SK-N-SH (cell line): Measurements from ENCODE around the gene SLC4A9. TPM values are rescaled to one million over a fixed set of nuclear protein-coding genes. Genes with fewer than 3 reads are reported as not detected.
A peak's percentile ranks its signal among the peaks of the same experiment; 100 is the strongest.

Experiments used
- CTCF ChIA-PET: fragments of 300-600, 350-600 bp; formaldehyde crosslinking; extraction: SDS; loops from one replicate; lab custom pipeline; 2021; lab: Yijun Ruan, JAX
- POLR2A ChIA-PET: fragments of 350-600 bp; sonication (Branson Sonifier 250); formaldehyde crosslinking; extraction: SDS; loops from one replicate; lab custom pipeline; 2020; ENCODE audit warnings: antibody characterized with exemption, inconsistent platforms; lab: Yijun Ruan, JAX
- DNase-seq: peaks from one replicate; pipeline ENCODE4 v3.0.0; 2012
- H2AFZ ChIP-seq: fragments of 200-600 bp; sonication (generic); 2 replicates; pipeline ENCODE4 v1.8.1; 2016; ENCODE audit warnings: antibody characterized with exemption, mild to moderate bottlenecking, low read depth
- H3F3A ChIP-seq: fragments of 200-600 bp; sonication (generic); replicated peaks from 2 replicates; pipeline ENCODE3; 2016; ENCODE audit warnings: antibody characterized with exemption, mild to moderate bottlenecking; ENCODE audit not compliant: insufficient read depth
- H3K27ac ChIP-seq, 2 experiments: fragments of 200-500 bp in 1 of 2; fragments of 200-600 bp in 1 of 2; sonication (Bioruptor generic) in 1 of 2; sonication (generic), shearing (Covaris generic) in 1 of 2; 2 replicates each; pipeline versions ENCODE4 v1.5.1 to v1.6.1; 2014 to 2016; ENCODE audit warnings: low read depth in 2 of 2, inconsistent platforms in 1 of 2, low read length in 1 of 2, mild to moderate bottlenecking in 1 of 2, mixed read lengths in 1 of 2
- H3K27me3 ChIP-seq: fragments of 200-600 bp; sonication (generic), shearing (Covaris generic); 2 replicates; pipeline ENCODE4 v1.6.1; 2016; ENCODE audit warnings: mixed run types; ENCODE audit not compliant: insufficient read depth
- H3K36me3 ChIP-seq, 2 experiments: fragments of 200-500 bp in 1 of 2; fragments of 200-600 bp in 1 of 2; sonication (Bioruptor generic) in 1 of 2; sonication (generic) in 1 of 2; replicated peaks in 1 of 2; 2 replicates each; pipeline versions ENCODE3 to v1.5.1; 2014 to 2016; ENCODE audit warnings: low read length in 1 of 2, mild to moderate bottlenecking in 1 of 2; ENCODE audit not compliant: insufficient read depth in 2 of 2, control insufficient read depth in 1 of 2
- H3K4me1 ChIP-seq, 2 experiments: fragments of 200-500 bp in 1 of 2; fragments of 200-600 bp in 1 of 2; sonication (Bioruptor generic) in 1 of 2; sonication (generic), shearing (Covaris generic) in 1 of 2; 2 replicates each; pipeline versions ENCODE4 v1.5.1 to v1.6.1; 2014 to 2016; ENCODE audit warnings: low read depth in 1 of 2, low read length in 1 of 2, mixed run types in 1 of 2; ENCODE audit not compliant: insufficient read depth in 2 of 2, control insufficient read depth in 1 of 2
- H3K4me2 ChIP-seq: fragments of 200-600 bp; sonication (generic), shearing (Covaris generic); 2 replicates; pipeline ENCODE4 v1.6.1; 2017; ENCODE audit warnings: mixed run types
- H3K4me3 ChIP-seq, 2 experiments: fragments of 200-500 bp in 1 of 2; fragments of 200-600 bp in 1 of 2; sonication (Bioruptor generic) in 1 of 2; sonication (generic), shearing (Covaris generic) in 1 of 2; 2 replicates each; pipeline versions ENCODE4 v1.5.1 to v1.8.1; 2014 to 2016; ENCODE audit warnings: low read depth in 2 of 2, inconsistent platforms in 1 of 2, low read length in 1 of 2, mild to moderate bottlenecking in 1 of 2, mixed read lengths in 1 of 2, moderate library complexity in 1 of 2
- H3K79me2 ChIP-seq: fragments of 200-600 bp; sonication (generic); 2 replicates; pipeline ENCODE4 v1.8.1; 2017; ENCODE audit warnings: mild to moderate bottlenecking; ENCODE audit not compliant: insufficient read depth
- H3K9ac ChIP-seq: fragments of 200-600 bp; sonication (generic); 2 replicates; pipeline ENCODE4 v1.6.1; 2017; ENCODE audit warnings: mixed run types
- H3K9me2 ChIP-seq: fragments of 200-600 bp; sonication (generic); 2 replicates; pipeline ENCODE4 v1.6.1; 2017; ENCODE audit warnings: mixed run types
- H3K9me3 ChIP-seq: fragments of 200-600 bp; sonication (generic); 2 replicates; pipeline ENCODE4 v1.6.1; 2017; ENCODE audit warnings: mixed run types, mild to moderate bottlenecking, moderate library complexity
- H4K20me1 ChIP-seq: fragments of 200-600 bp; sonication (generic); 2 replicates; pipeline ENCODE4 v1.6.1; 2017; ENCODE audit warnings: mild to moderate bottlenecking, mixed run types; ENCODE audit not compliant: insufficient read depth
- CHD2 ChIP-seq: fragments of 150-350 bp; IDR thresholded peaks from 2 replicates; pipeline ENCODE4 v1.6.1; 2018; ENCODE audit warnings: low read length; ENCODE audit not compliant: partially characterized antibody
- EP300 ChIP-seq, 2 experiments: IDR thresholded peaks; 2 replicates each; pipeline versions ENCODE4 v1.4.0 to v1.6.1; 2012; ENCODE audit warnings: borderline replicate concordance in 1 of 2, low read depth in 1 of 2, low read length in 1 of 2
- FOXJ3 ChIP-seq: sonication (generic); formaldehyde crosslinking; IDR thresholded peaks from 2 replicates; pipeline ENCODE4 v1.5.1; 2020; ENCODE audit warnings: mild to moderate bottlenecking, missing genetic modification reagents
- FOXM1 ChIP-seq: IDR thresholded peaks from 2 replicates; pipeline ENCODE4 v1.4.0; 2012; ENCODE audit warnings: low read depth, mild to moderate bottlenecking
- GABPA ChIP-seq: IDR thresholded peaks from 2 replicates; pipeline ENCODE4 v1.4.0; 2012; ENCODE audit warnings: low read depth, mild to moderate bottlenecking
- MEF2A ChIP-seq: IDR thresholded peaks from 2 replicates; pipeline ENCODE4 v1.4.0; 2012; ENCODE audit warnings: low read depth, borderline replicate concordance
- MXI1 ChIP-seq: IDR thresholded peaks from 2 replicates; pipeline ENCODE4 v1.6.1; 2012; ENCODE audit warnings: mild to moderate bottlenecking, low read depth, low read length, improper control_type of control experiment
- NFIC ChIP-seq: IDR thresholded peaks from 2 replicates; pipeline ENCODE4 v1.4.0; 2012; ENCODE audit warnings: borderline replicate concordance
- NRF1 ChIP-seq: IDR thresholded peaks from 2 replicates; pipeline ENCODE4 v1.6.1; 2012; ENCODE audit warnings: low read depth, mild to moderate bottlenecking, low read length
- POLR2AphosphoS5 ChIP-seq: IDR thresholded peaks from 2 replicates; pipeline ENCODE4 v1.6.1; 2012; ENCODE audit warnings: low read depth, low read length
- RAD21 ChIP-seq: IDR thresholded peaks from 2 replicates; pipeline ENCODE4 v1.6.1; 2012; ENCODE audit warnings: mild to moderate bottlenecking, low read length
- RCOR1 ChIP-seq: fragments of 150-350 bp; IDR thresholded peaks from 2 replicates; pipeline ENCODE4 v1.6.1; 2017; ENCODE audit warnings: antibody characterized with exemption, low read length
- RXRA ChIP-seq: IDR thresholded peaks from 2 replicates; pipeline ENCODE4 v1.4.0; 2012; ENCODE audit warnings: low read depth, mild to moderate bottlenecking, borderline replicate concordance
- SIN3A ChIP-seq: IDR thresholded peaks from 2 replicates; pipeline ENCODE4 v1.6.1; 2012; ENCODE audit warnings: low read depth, mild to moderate bottlenecking, low read length, moderate library complexity, borderline replicate concordance
- SMC3 ChIP-seq: IDR thresholded peaks from 2 replicates; pipeline ENCODE4 v1.6.1; 2012; ENCODE audit warnings: low read depth, low read length, improper control_type of control experiment
- TCF12 ChIP-seq: IDR thresholded peaks from 2 replicates; pipeline ENCODE4 v1.4.0; 2012
- TEAD4 ChIP-seq: IDR thresholded peaks from 2 replicates; pipeline ENCODE4 v1.4.0; 2012; ENCODE audit warnings: mild to moderate bottlenecking, borderline replicate concordance; ENCODE audit not compliant: insufficient read depth
- YY1 ChIP-seq: IDR thresholded peaks from 2 replicates; pipeline ENCODE4 v1.4.0; 2012; ENCODE audit warnings: low read depth, mild to moderate bottlenecking
- WGBS: methylation state at CpG from one replicate; pipeline ENCODE4 v1.1.6; 2017; ENCODE audit warnings: low lambda C conversion rate; 5-methylcytosine and 5-hydroxymethylcytosine counted together
- polyA plus RNA-seq, 3 experiments: library from polyadenylated mRNA; depleted of rRNA; stranded (reverse); fragments of >200 nt; gene quantifications; 2 replicates each; pipeline ENCODE4 v1.2.3, GENCODE V29; 2012
- TF ChIP-seq, protein P1 (sequence below): fragments of 200-600 bp; sonication (generic); IDR thresholded peaks from 2 replicates; pipeline ENCODE4 v1.6.1; 2017; ENCODE audit warnings: antibody characterized with exemption, mild to moderate bottlenecking, moderate library complexity
- TF ChIP-seq, protein P2 (sequence below): IDR thresholded peaks from 2 replicates; pipeline ENCODE4 v1.4.0; 2012; ENCODE audit warnings: low read depth, borderline replicate concordance
- TF ChIP-seq, protein P3 (sequence below): IDR thresholded peaks from 2 replicates; pipeline ENCODE4 v1.4.0; 2012; ENCODE audit warnings: low read depth, borderline replicate concordance

The SLC4A9 gene
- polyA plus RNA-seq, 1 of the 3 experiments (the other 2 are of a cell fraction) = 0.02 TPM

DNA sequence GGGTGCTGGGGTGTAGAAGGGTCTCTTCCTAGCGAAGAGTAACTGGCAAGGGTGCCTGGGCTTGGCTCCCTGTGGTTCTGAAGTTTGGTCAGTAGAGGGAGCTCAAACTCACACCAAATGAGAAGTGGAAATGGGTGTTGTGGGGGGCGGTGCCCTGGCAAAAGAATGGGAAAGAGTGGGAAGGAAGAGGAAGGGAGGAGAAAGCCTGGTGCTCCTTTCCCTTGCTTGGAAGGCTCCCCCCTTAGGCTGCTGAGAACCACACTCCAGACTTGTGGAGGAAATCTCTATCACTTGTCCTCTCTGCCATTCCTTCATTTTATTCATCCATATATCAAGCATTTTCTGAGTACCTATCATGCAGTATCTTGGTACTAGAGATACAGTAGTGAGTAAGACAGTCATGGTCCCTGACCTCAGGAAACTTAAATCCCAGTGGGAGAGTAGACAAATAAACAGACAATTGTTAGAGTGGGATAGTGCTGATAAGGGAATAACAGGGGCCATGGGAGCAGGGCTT is 13.0 kb downstream of the SLC4A9 start:
- H3K36me3 ChIP-seq = no peaks in the 10 kb centered on the region
- H4K20me1 ChIP-seq = no peaks in the 10 kb centered on the region
- no peaks in the 10 kb centered on the region for H3K9me2 ChIP-seq
- H2AFZ ChIP-seq = peak overlapping the region; percentile 84; the same call in 1 of the 2 replicates
- WGBS = 35% methylated on average over 2 of the region's 2 CpGs
- no peaks in the 10 kb centered on the region for H3K79me2 ChIP-seq
- no peaks in the 10 kb centered on the region for H3K27me3 ChIP-seq
- no peak overlapping the region for H3K27ac ChIP-seq
- no peaks in the 10 kb centered on the region; a peak in 1 of 4 replicates for H3K4me1 ChIP-seq
- H3K4me2 ChIP-seq = no peak overlapping the region
- DNase-seq = peak; percentile 79
- CTCF ChIA-PET = interaction anchor here (0.5 to 3.0 kb wide), 42 partner anchors 8 to 410 kb away, joined by 3 to 20 read pairs (median 4); partner anchors contain the start of genes HARS1, HARS2, HBEGF and SLC4A9
- POLR2A ChIA-PET = interaction anchor here (0.8 kb wide), 1 partner anchor 274 kb away, joined by 3 read pairs; the partner anchor contains the start of genes IK and NDUFA2
- H3K4me3 ChIP-seq = no peak overlapping the region; a peak in 1 of 4 replicates
- TF ChIP-seq RAD21 (peak; percentile 83), TEAD4 (no peak), MXI1 (peak; percentile 35; the same call in 1 of the 2 replicates), GABPA (peak; percentile 57), SMC3 (peak; percentile 65), RXRA (no peak)
- TF ChIP-seq, protein P1, sequence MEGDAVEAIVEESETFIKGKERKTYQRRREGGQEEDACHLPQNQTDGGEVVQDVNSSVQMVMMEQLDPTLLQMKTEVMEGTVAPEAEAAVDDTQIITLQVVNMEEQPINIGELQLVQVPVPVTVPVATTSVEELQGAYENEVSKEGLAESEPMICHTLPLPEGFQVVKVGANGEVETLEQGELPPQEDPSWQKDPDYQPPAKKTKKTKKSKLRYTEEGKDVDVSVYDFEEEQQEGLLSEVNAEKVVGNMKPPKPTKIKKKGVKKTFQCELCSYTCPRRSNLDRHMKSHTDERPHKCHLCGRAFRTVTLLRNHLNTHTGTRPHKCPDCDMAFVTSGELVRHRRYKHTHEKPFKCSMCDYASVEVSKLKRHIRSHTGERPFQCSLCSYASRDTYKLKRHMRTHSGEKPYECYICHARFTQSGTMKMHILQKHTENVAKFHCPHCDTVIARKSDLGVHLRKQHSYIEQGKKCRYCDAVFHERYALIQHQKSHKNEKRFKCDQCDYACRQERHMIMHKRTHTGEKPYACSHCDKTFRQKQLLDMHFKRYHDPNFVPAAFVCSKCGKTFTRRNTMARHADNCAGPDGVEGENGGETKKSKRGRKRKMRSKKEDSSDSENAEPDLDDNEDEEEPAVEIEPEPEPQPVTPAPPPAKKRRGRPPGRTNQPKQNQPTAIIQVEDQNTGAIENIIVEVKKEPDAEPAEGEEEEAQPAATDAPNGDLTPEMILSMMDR = peak; percentile 78
- TF ChIP-seq, all 33 proteins: peak for 5
- H3K9ac ChIP-seq = no peak overlapping the region
- no peaks in the 10 kb centered on the region for H3K9me3 ChIP-seq
- peaks cover 3% of the 10 kb centered on the region for H3F3A ChIP-seq

DNA sequence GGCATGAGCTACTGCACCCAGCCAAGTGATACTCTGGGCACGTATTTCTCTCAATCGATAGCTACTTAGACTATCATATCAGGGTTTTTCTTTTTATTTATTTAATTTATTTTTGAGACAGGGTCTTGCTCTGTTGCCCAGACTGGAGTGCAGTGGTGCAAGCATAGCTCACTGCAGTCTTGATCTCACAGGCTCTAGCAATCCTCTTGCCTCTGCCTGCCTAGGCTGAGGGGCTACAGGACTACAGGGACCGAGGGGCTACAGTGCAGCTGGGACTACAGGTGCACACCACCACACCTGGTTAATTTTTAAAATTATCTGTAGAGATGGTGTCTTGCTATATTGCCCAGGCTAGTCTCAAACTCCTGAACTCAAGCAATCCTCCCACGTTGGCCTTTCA is 21.4 kb downstream of the SLC4A9 start:
- no peaks in the 10 kb centered on the region for H3K36me3 ChIP-seq
- ChIA-PET CTCF (interaction anchor here (0.6 to 2.1 kb wide), 2 partner anchors 9 to 18 kb away, joined by 3 to 6 read pairs; no protein-coding TSS in a partner anchor), POLR2A (no interaction called here)
- no peak overlapping the region for H3K9ac ChIP-seq
- no peaks in the 10 kb centered on the region for H4K20me1 ChIP-seq
- WGBS = 70% methylated on average over 4 of the region's 4 CpGs
- no peaks in the 10 kb centered on the region for H3K27me3 ChIP-seq
- no peaks in the 10 kb centered on the region for H3F3A ChIP-seq
- DNase-seq = no peak
- H3K27ac ChIP-seq = no peak overlapping the region
- no peak overlapping the region for H2AFZ ChIP-seq
- TF ChIP-seq POLR2AphosphoS5 (no peak), FOXM1 (no peak), MEF2A (no peak), RCOR1 (no peak), NRF1 (no peak), MXI1 (no peak), NFIC (no peak), FOXJ3 (CRISPR knock-in tag) (no peak), YY1 (no peak), RAD21 (no peak), SIN3A (no peak), TCF12 (no peak), EP300 (IDR thresholded peaks at IDR 0.05; ENCODE audit: borderline replicate concordance in 1 of 2, low read depth in 1 of 2, low read length in 1 of 2) (no peak), CHD2 (no peak)
- TF ChIP-seq, protein P2, sequence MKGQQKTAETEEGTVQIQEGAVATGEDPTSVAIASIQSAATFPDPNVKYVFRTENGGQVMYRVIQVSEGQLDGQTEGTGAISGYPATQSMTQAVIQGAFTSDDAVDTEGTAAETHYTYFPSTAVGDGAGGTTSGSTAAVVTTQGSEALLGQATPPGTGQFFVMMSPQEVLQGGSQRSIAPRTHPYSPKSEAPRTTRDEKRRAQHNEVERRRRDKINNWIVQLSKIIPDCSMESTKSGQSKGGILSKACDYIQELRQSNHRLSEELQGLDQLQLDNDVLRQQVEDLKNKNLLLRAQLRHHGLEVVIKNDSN = no peak
- TF ChIP-seq, protein P1 = no peak
- TF ChIP-seq, protein P3, sequence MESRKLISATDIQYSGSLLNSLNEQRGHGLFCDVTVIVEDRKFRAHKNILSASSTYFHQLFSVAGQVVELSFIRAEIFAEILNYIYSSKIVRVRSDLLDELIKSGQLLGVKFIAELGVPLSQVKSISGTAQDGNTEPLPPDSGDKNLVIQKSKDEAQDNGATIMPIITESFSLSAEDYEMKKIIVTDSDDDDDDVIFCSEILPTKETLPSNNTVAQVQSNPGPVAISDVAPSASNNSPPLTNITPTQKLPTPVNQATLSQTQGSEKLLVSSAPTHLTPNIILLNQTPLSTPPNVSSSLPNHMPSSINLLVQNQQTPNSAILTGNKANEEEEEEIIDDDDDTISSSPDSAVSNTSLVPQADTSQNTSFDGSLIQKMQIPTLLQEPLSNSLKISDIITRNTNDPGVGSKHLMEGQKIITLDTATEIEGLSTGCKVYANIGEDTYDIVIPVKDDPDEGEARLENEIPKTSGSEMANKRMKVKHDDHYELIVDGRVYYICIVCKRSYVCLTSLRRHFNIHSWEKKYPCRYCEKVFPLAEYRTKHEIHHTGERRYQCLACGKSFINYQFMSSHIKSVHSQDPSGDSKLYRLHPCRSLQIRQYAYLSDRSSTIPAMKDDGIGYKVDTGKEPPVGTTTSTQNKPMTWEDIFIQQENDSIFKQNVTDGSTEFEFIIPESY = no peak
- no peaks in the 10 kb centered on the region for H3K4me1 ChIP-seq
- H3K4me2 ChIP-seq = no peak overlapping the region
- no peaks in the 10 kb centered on the region for H3K79me2 ChIP-seq
- H3K9me3 ChIP-seq = no peaks in the 10 kb centered on the region
- no peaks in the 10 kb centered on the region for H3K9me2 ChIP-seq
- no peak overlapping the region for H3K4me3 ChIP-seq
